H1 (cell line): ENCODE measurements around the gene ALKBH3.

ENCODE experiments used
- EP300 ChIP-seq, 2 experiments: IDR thresholded peaks; 1 replicate in 1 of 2; 2 replicates in 1 of 2; pipeline ENCODE4 v1.6.1; 2011 to 2012; ENCODE audit warnings: low read depth in 2 of 2, low read length in 2 of 2, mild to moderate bottlenecking in 2 of 2, borderline replicate concordance in 1 of 2, inconsistent platforms in 1 of 2, moderate library complexity in 1 of 2
- EZH2 ChIP-seq: fragments of 200-600 bp; sonication (generic); IDR thresholded peaks from 2 replicates; pipeline ENCODE4 v1.7.1; 2012; ENCODE audit warnings: low read depth, mild to moderate bottlenecking, moderate library complexity, low read length, inconsistent platforms; ENCODE audit not compliant: severe bottlenecking
- KDM1A ChIP-seq: fragments of 200-600, 300-600 bp; sonication (generic); IDR thresholded peaks from 2 replicates; pipeline ENCODE4 v1.7.1; 2016; ENCODE audit warnings: mild to moderate bottlenecking, low read length, borderline replicate concordance
- POLR2A ChIP-seq, 2 experiments: IDR thresholded peaks; 1 replicate in 1 of 2; 2 replicates in 1 of 2; pipeline ENCODE4 v1.6.1; 2011; ENCODE audit warnings: low read depth in 2 of 2, low read length in 2 of 2, mild to moderate bottlenecking in 2 of 2; ENCODE audit errors: control extremely low read depth in 1 of 2
- POLR2AphosphoS5 ChIP-seq: IDR thresholded peaks from 2 replicates; pipeline ENCODE4 v1.6.1; 2011; ENCODE audit warnings: low read depth, low read length
- RAD21 ChIP-seq, 2 experiments: IDR thresholded peaks in 1 of 2; conservative IDR thresholded peaks in 1 of 2; 2 replicates each; pipeline ENCODE4 v1.6.1; 2011; ENCODE audit warnings: low read depth in 2 of 2, low read length in 2 of 2, improper control_type of control experiment in 1 of 2, inconsistent platforms in 1 of 2, mild to moderate bottlenecking in 1 of 2, moderate library complexity in 1 of 2
- RNF2 ChIP-seq: fragments of 200-900, 300-1000 bp; sonication (generic); IDR thresholded peaks from 2 replicates; pipeline ENCODE4 v1.7.1; 2016; ENCODE audit warnings: borderline replicate concordance, low read depth, mild to moderate bottlenecking, antibody characterized with exemption, low read length; ENCODE audit not compliant: poor library complexity, severe bottlenecking; ENCODE audit errors: missing control alignments
- TAF1 ChIP-seq: IDR thresholded peaks from 2 replicates; pipeline ENCODE4 v1.6.1; 2011; ENCODE audit warnings: mild to moderate bottlenecking, low read depth, low read length
- TEAD4 ChIP-seq: IDR thresholded peaks from 2 replicates; pipeline ENCODE4 v1.6.1; 2012; ENCODE audit warnings: low read depth, low read length, inconsistent platforms, mixed read lengths
- ZNF274 ChIP-seq: IDR thresholded peaks from 2 replicates; pipeline ENCODE4 v1.7.0; 2012; ENCODE audit warnings: low read length, borderline replicate concordance; ENCODE audit errors: extremely low read depth
- TF ChIP-seq, protein P1 (sequence below), 3 experiments: IDR thresholded peaks; 1 replicate in 2 of 3; 2 replicates in 1 of 3; pipeline versions ENCODE4 v1.5.1 to v1.6.1; 2011; ENCODE audit warnings: low read length in 3 of 3, mild to moderate bottlenecking in 3 of 3, inconsistent platforms in 2 of 3, low read depth in 1 of 3, moderate library complexity in 1 of 3; ENCODE audit not compliant: insufficient read depth in 1 of 3; ENCODE audit errors: control extremely low read depth in 1 of 3
- TF ChIP-seq, protein P2 (sequence below): IDR thresholded peaks from 2 replicates; pipeline ENCODE4 v1.6.1; 2012; ENCODE audit warnings: inconsistent platforms
- TF ChIP-seq, protein P3 (sequence below): IDR thresholded peaks from 2 replicates; pipeline ENCODE4 v1.6.1; 2011; ENCODE audit warnings: low read depth, mild to moderate bottlenecking, low read length; ENCODE audit not compliant: insufficient read depth

DNA sequence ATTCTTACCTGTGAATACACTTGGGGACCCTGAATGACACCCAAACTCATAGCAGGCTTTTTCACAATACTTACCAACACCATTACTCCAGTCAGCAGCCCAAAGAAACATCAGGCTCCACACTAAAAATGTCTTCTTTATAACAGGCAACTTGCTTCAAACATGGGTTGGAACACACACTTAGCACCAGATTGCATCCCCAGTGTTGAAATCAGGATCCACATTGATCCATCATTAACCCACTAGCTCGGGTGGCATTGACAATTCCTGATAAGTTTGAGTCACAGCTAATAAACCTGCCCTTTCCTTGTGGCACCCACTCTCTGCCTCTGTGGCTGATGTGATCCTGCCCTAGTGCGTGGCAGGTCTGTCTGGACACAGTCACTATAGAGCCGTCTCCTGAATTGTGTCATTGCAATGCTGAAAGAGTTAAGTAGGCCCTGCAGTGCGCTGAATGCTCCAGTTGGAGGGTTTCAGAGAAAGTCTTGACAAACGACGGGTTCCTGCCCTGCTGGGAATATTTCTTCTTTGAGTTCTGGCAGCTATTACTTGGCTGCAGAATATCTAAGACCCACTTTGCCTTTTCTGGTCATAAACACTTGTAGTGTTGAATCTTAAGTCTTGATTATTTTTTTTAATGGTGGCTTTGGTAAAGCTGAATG lies 42.2 kb downstream of the ALKBH3 start:
- TF ChIP-seq TAF1 (no peak), EZH2 (no peak), POLR2AphosphoS5 (no peak), TEAD4 (no peak), KDM1A (no peak), POLR2A (IDR thresholded peaks at IDR 0.05; ENCODE audit: control extremely low read depth in 1 of 2, low read depth in 2 of 2, low read length in 2 of 2) (no peak), RAD21 (IDR thresholded peaks at IDR 0.05 in 1 of 2, conservative IDR thresholded peaks at IDR 0.05 in 1 of 2; ENCODE audit: low read depth in 2 of 2, low read length in 2 of 2) (no peak), EP300 (IDR thresholded peaks at IDR 0.05; ENCODE audit: borderline replicate concordance in 1 of 2, low read depth in 2 of 2, low read length in 2 of 2) (no peak), ZNF274 (no peak), RNF2 (no peak)
- TF ChIP-seq, protein P1, sequence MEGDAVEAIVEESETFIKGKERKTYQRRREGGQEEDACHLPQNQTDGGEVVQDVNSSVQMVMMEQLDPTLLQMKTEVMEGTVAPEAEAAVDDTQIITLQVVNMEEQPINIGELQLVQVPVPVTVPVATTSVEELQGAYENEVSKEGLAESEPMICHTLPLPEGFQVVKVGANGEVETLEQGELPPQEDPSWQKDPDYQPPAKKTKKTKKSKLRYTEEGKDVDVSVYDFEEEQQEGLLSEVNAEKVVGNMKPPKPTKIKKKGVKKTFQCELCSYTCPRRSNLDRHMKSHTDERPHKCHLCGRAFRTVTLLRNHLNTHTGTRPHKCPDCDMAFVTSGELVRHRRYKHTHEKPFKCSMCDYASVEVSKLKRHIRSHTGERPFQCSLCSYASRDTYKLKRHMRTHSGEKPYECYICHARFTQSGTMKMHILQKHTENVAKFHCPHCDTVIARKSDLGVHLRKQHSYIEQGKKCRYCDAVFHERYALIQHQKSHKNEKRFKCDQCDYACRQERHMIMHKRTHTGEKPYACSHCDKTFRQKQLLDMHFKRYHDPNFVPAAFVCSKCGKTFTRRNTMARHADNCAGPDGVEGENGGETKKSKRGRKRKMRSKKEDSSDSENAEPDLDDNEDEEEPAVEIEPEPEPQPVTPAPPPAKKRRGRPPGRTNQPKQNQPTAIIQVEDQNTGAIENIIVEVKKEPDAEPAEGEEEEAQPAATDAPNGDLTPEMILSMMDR (IDR thresholded peaks at IDR 0.05; ENCODE audit: control extremely low read depth in 1 of 3, insufficient read depth in 1 of 3, low read depth in 1 of 3, low read length in 3 of 3): no peak
- TF ChIP-seq, protein P2, sequence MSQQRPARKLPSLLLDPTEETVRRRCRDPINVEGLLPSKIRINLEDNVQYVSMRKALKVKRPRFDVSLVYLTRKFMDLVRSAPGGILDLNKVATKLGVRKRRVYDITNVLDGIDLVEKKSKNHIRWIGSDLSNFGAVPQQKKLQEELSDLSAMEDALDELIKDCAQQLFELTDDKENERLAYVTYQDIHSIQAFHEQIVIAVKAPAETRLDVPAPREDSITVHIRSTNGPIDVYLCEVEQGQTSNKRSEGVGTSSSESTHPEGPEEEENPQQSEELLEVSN: no peak
- TF ChIP-seq, protein P3, sequence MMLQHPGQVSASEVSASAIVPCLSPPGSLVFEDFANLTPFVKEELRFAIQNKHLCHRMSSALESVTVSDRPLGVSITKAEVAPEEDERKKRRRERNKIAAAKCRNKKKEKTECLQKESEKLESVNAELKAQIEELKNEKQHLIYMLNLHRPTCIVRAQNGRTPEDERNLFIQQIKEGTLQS: no peak
